Measurements from ENCODE around the gene TLE2. TPM values are rescaled to one million over a fixed set of nuclear protein-coding genes. Genes with fewer than 3 reads are reported as not detected.
A peak's percentile ranks its signal among the peaks of the same experiment; 100 is the strongest.
"Not testable (repeated sequence)": the region's sequence is repeated elsewhere in the genome, so short reads cannot be mapped to it uniquely, and the experiment has no call there.

TLE2 gene
- total RNA-seq, 1 donor: 4.4 TPM

- Histone ChIP-seq H3K9me3 (ENCODE audit: low read depth, low read length) (no peaks in the 10 kb centered on the region), H3K4me1 (ENCODE audit: insufficient read depth, low read length) (peaks cover 35% of the 10 kb centered on the region), H3K27me3 (ENCODE audit: insufficient read depth, low read length) (no peaks in the 10 kb centered on the region), H3K4me3 (ENCODE audit: low read length) (no peak overlapping the region)
Measured at GRCh38 chr19:2977746-2978138, 51.3 kb downstream of the TLE2 start.

- H3K4me3 ChIP-seq (ENCODE audit: low read length): peak within 1 kb of the TSS; percentile 51
- H3K27me3 ChIP-seq (ENCODE audit: insufficient read depth, low read length): no peaks in the 10 kb centered on the region
- no peaks in the 10 kb centered on the region for H3K9me3 ChIP-seq (ENCODE audit: low read depth, low read length)
- peaks cover 35% of the 10 kb centered on the region for H3K4me1 ChIP-seq (ENCODE audit: insufficient read depth, low read length)
Measured at GRCh38 chr19:2977001-2977745, 51.9 kb downstream of the TLE2 start, which contains the start of gene TLE6. Gene TLE6, plus strand, starts transcription at chr19:2977564. Its CDS starts 670 bp downstream, at chr19:2978234.

GRCh38 chr19:2976609-2977000 lies 52.5 kb downstream of the TLE2 start:
- Histone ChIP-seq H3K4me1 (ENCODE audit: insufficient read depth, low read length) (peaks cover 39% of the 10 kb centered on the region), H3K4me3 (ENCODE audit: low read length) (peak overlapping the region; percentile 51), H3K9me3 (ENCODE audit: low read depth, low read length) (no peaks in the 10 kb centered on the region), H3K27me3 (ENCODE audit: insufficient read depth, low read length) (no peaks in the 10 kb centered on the region)

- no peak overlapping the region for H3K4me3 ChIP-seq (ENCODE audit: low read length)
- H3K27me3 ChIP-seq (ENCODE audit: insufficient read depth, low read length): no peaks in the 10 kb centered on the region
- no peaks in the 10 kb centered on the region for H3K9me3 ChIP-seq (ENCODE audit: low read depth, low read length)
- peaks cover 39% of the 10 kb centered on the region for H3K4me1 ChIP-seq (ENCODE audit: insufficient read depth, low read length)
Measured at GRCh38 chr19:2974342-2975041, 54.6 kb downstream of the TLE2 start.

GRCh38 chr19:2973229-2973628 lies 55.9 kb downstream of the TLE2 start:
- H3K27me3 ChIP-seq (ENCODE audit: insufficient read depth, low read length): no peaks in the 10 kb centered on the region
- peaks cover 46% of the 10 kb centered on the region for H3K4me1 ChIP-seq (ENCODE audit: insufficient read depth, low read length)

GRCh38 chr19:2970201-2970835 lies 58.8 kb downstream of the TLE2 start:
- Histone ChIP-seq H3K4me1 (ENCODE audit: insufficient read depth, low read length) (peaks cover 29% of the 10 kb centered on the region), H3K9me3 (ENCODE audit: low read depth, low read length) (no peaks in the 10 kb centered on the region), H3K27me3 (ENCODE audit: insufficient read depth, low read length) (no peaks in the 10 kb centered on the region), H3K4me3 (ENCODE audit: low read length) (no peak overlapping the region)

More at GRCh38 chr19:2973229-2973628, 55.9 kb downstream of the TLE2 start:
- no peak overlapping the region for H3K4me3 ChIP-seq (ENCODE audit: low read length)
- no peaks in the 10 kb centered on the region for H3K9me3 ChIP-seq (ENCODE audit: low read depth, low read length)

GRCh38 chr19:2969104-2969504 lies 60.0 kb downstream of the TLE2 start:
- peaks cover 17% of the 10 kb centered on the region for H3K4me1 ChIP-seq (ENCODE audit: insufficient read depth, low read length)
- no peaks in the 10 kb centered on the region for H3K9me3 ChIP-seq (ENCODE audit: low read depth, low read length)
- H3K4me3 ChIP-seq (ENCODE audit: low read length): no peak overlapping the region
- no peaks in the 10 kb centered on the region for H3K27me3 ChIP-seq (ENCODE audit: insufficient read depth, low read length)

GRCh38 chr19:2967972-2968371 lies 61.1 kb downstream of the TLE2 start:
- no peak overlapping the region for H3K4me3 ChIP-seq (ENCODE audit: low read length)
- no peaks in the 10 kb centered on the region for H3K9me3 ChIP-seq (ENCODE audit: low read depth, low read length)
- no peaks in the 10 kb centered on the region for H3K27me3 ChIP-seq (ENCODE audit: insufficient read depth, low read length)
- H3K4me1 ChIP-seq (ENCODE audit: insufficient read depth, low read length): peaks cover 17% of the 10 kb centered on the region

- Histone ChIP-seq H3K9me3 (ENCODE audit: low read depth, low read length) (no peaks in the 10 kb centered on the region), H3K27me3 (ENCODE audit: insufficient read depth, low read length) (no peaks in the 10 kb centered on the region), H3K4me1 (ENCODE audit: insufficient read depth, low read length) (peaks cover 18% of the 10 kb centered on the region), H3K4me3 (ENCODE audit: low read length) (no peak overlapping the region)
Measured at GRCh38 chr19:2964874-2965273, 64.2 kb downstream of the TLE2 start.

GRCh38 chr19:2963631-2964030 lies 65.4 kb downstream of the TLE2 start:
- H3K9me3 ChIP-seq (ENCODE audit: low read depth, low read length); H3K27me3 ChIP-seq (ENCODE audit: insufficient read depth, low read length); H3K4me3 ChIP-seq (ENCODE audit: low read length): not testable (repeated sequence)
- H3K4me1 ChIP-seq (ENCODE audit: insufficient read depth, low read length): peaks cover 11% of the 10 kb centered on the region

- Histone ChIP-seq H3K9me3 (ENCODE audit: low read depth, low read length) (no peaks in the 10 kb centered on the region), H3K4me1 (ENCODE audit: insufficient read depth, low read length) (peaks cover 11% of the 10 kb centered on the region), H3K27me3 (ENCODE audit: insufficient read depth, low read length) (no peaks in the 10 kb centered on the region), H3K4me3 (ENCODE audit: low read length) (no peak overlapping the region)
Measured at GRCh38 chr19:2963122-2963521, 66.0 kb downstream of the TLE2 start.

- Histone ChIP-seq H3K4me1 (ENCODE audit: insufficient read depth, low read length) (peaks cover 11% of the 10 kb centered on the region), H3K27me3 (ENCODE audit: insufficient read depth, low read length) (no peaks in the 10 kb centered on the region), H3K9me3 (ENCODE audit: low read depth, low read length) (no peaks in the 10 kb centered on the region), H3K4me3 (ENCODE audit: low read length) (no peak overlapping the region)
Measured at GRCh38 chr19:2962018-2962670, 66.9 kb downstream of the TLE2 start.

GRCh38 chr19:2960120-2960519 lies 69.0 kb downstream of the TLE2 start:
- no peaks in the 10 kb centered on the region for H3K9me3 ChIP-seq (ENCODE audit: low read depth, low read length)
- no peaks in the 10 kb centered on the region for H3K27me3 ChIP-seq (ENCODE audit: insufficient read depth, low read length)
- H3K4me3 ChIP-seq (ENCODE audit: low read length): no peak overlapping the region
- H3K4me1 ChIP-seq (ENCODE audit: insufficient read depth, low read length): peaks cover 5% of the 10 kb centered on the region

- Histone ChIP-seq H3K27me3 (ENCODE audit: insufficient read depth, low read length) (no peaks in the 10 kb centered on the region), H3K4me3 (ENCODE audit: low read length) (no peak overlapping the region), H3K4me1 (ENCODE audit: insufficient read depth, low read length) (peaks cover 2% of the 10 kb centered on the region), H3K9me3 (ENCODE audit: low read depth, low read length) (no peaks in the 10 kb centered on the region)
Measured at GRCh38 chr19:2957160-2957559, 71.9 kb downstream of the TLE2 start.

- peaks cover 11% of the 10 kb centered on the region for H3K4me1 ChIP-seq (ENCODE audit: insufficient read depth, low read length)
- no peaks in the 10 kb centered on the region for H3K27me3 ChIP-seq (ENCODE audit: insufficient read depth, low read length)
- H3K4me3 ChIP-seq (ENCODE audit: low read length): no peak overlapping the region
- H3K9me3 ChIP-seq (ENCODE audit: low read depth, low read length): no peaks in the 10 kb centered on the region
Measured at GRCh38 chr19:2952953-2953481, 76.1 kb downstream of the TLE2 start.

Data from mononuclear cell (primary cell).